Keratinocyte (primary cell): ENCODE measurements around the gene BAIAP3. TPM values are rescaled to one million over a fixed set of nuclear protein-coding genes. Genes with fewer than 3 reads are reported as not detected.
A peak's percentile ranks its signal among the peaks of the same experiment; 100 is the strongest.

Experiments
- DNase-seq: peaks from one replicate; pipeline ENCODE4 v3.0.0-alpha.2; 2011; ENCODE audit warnings: low read depth, missing footprints, low spot score
- FAIRE-seq: peaks from 2 replicates; lab custom pipeline; 2011; peaks lifted over from hg19 to GRCh38; lab: Jason Lieb, UNC
- H2AFZ ChIP-seq: 2 replicates; pipeline ENCODE4 v1.6.0; 2012; ENCODE audit warnings: low read length, control low read depth, inconsistent platforms; ENCODE audit not compliant: control insufficient read depth
- H3K27ac ChIP-seq: 2 replicates; pipeline ENCODE4 v1.5.1; 2011; ENCODE audit warnings: low read length; ENCODE audit not compliant: control insufficient read depth, insufficient read depth
- H3K27me3 ChIP-seq: 3 replicates; pipeline ENCODE4 v1.6.0; 2011; ENCODE audit warnings: low read length; ENCODE audit not compliant: control insufficient read depth, insufficient read depth; ENCODE audit errors: extremely low read depth
- H3K36me3 ChIP-seq, 2 experiments: 2 replicates in 1 of 2; 3 replicates in 1 of 2; pipeline ENCODE4 v1.5.1; 2011; ENCODE audit warnings: low read length in 2 of 2, mild to moderate bottlenecking in 1 of 2; ENCODE audit not compliant: control insufficient read depth in 2 of 2, insufficient read depth in 2 of 2; ENCODE audit errors: extremely low read depth in 1 of 2
- H3K4me1 ChIP-seq: 3 replicates; pipeline ENCODE4 v1.5.1; 2011; ENCODE audit warnings: low read length; ENCODE audit not compliant: control insufficient read depth, insufficient read depth; ENCODE audit errors: extremely low read depth
- H3K4me2 ChIP-seq: 3 replicates; pipeline ENCODE4 v1.6.0; 2011; ENCODE audit warnings: low read depth, low read length; ENCODE audit not compliant: control insufficient read depth, insufficient read depth; ENCODE audit errors: extremely low read depth
- H3K4me3 ChIP-seq, 3 experiments: fragments of 200-600 bp in 1 of 3; sonication (generic) in 1 of 3; 2 replicates in 2 of 3; 3 replicates in 1 of 3; pipeline ENCODE4 v1.5.1; 2011 to 2016; ENCODE audit warnings: low read length in 3 of 3, mild to moderate bottlenecking in 3 of 3, control low read depth in 2 of 3, inconsistent platforms in 1 of 3, low read depth in 1 of 3, mixed read lengths in 1 of 3, mixed run types in 1 of 3, moderate library complexity in 1 of 3; ENCODE audit not compliant: control insufficient read depth in 2 of 3, insufficient read depth in 2 of 3; ENCODE audit errors: extremely low read depth in 1 of 3
- H3K79me2 ChIP-seq: 2 replicates; pipeline ENCODE4 v1.6.0; 2012; ENCODE audit warnings: low read length; ENCODE audit not compliant: control insufficient read depth, insufficient read depth
- H3K9ac ChIP-seq: 3 replicates; pipeline ENCODE4 v1.6.0; 2011; ENCODE audit warnings: low read length; ENCODE audit not compliant: control insufficient read depth, insufficient read depth; ENCODE audit errors: extremely low read depth
- H3K9me1 ChIP-seq: 3 replicates; pipeline ENCODE4 v1.6.0; 2011; ENCODE audit warnings: low read length; ENCODE audit not compliant: control insufficient read depth, insufficient read depth; ENCODE audit errors: extremely low read depth
- H3K9me3 ChIP-seq: 2 replicates; pipeline ENCODE4 v1.5.1; 2012; ENCODE audit warnings: low read depth, low read length; ENCODE audit not compliant: control insufficient read depth
- H4K20me1 ChIP-seq: 3 replicates; pipeline ENCODE4 v1.6.0; 2011; ENCODE audit warnings: low read length; ENCODE audit not compliant: control insufficient read depth, insufficient read depth; ENCODE audit errors: extremely low read depth
- EZH2 ChIP-seq: IDR thresholded peaks from one replicate; pipeline ENCODE4 v1.6.1; 2012; ENCODE audit warnings: inconsistent platforms, mild to moderate bottlenecking, low read length, moderate library complexity
- dilution Hi-C: fragments of 300-500 bp; cut with MboI; formaldehyde crosslinking; loops from one replicate; pipeline ENCODE4 v1.7.0; 2020; ENCODE audit warnings: low sequenced_read_pairs; ENCODE audit not compliant: extremely low pct_ligation_motif_present
- polyA minus RNA-seq, 3 experiments: library from RNA; depleted of rRNA, polyadenylated mRNA; stranded (reverse); fragments of >200 nt; gene quantifications; 1 replicate in 1 of 3; 2 replicates in 1 of 3; 3 replicates in 1 of 3; pipeline ENCODE4 v1.2.3, GENCODE V29; 2011
- polyA plus RNA-seq, 5 experiments: library from polyadenylated mRNA; depleted of rRNA in 3 of 5; stranded (reverse) in 3 of 5; stranded (forward) in 1 of 5; unstranded in 1 of 5; fragments of >200 nt; gene quantifications; 1 replicate in 1 of 5; 2 replicates in 3 of 5; 3 replicates in 1 of 5; pipeline versions ENCODE4 v1.2.1 to v1.2.3, GENCODE V29; 2011 to 2012; ENCODE audit warnings: missing spikeins in 2 of 5, low read depth in 1 of 5, low replicate concordance in 1 of 5
- TF ChIP-seq, protein P1 (sequence below), 3 experiments: IDR thresholded peaks in 1 of 3; conservative IDR thresholded peaks in 1 of 3; optimal IDR thresholded peaks in 1 of 3; 2 replicates in 2 of 3; 3 replicates in 1 of 3; pipeline versions ENCODE3 to v1.5.1; 2011; ENCODE audit warnings: low read length in 3 of 3, mild to moderate bottlenecking in 3 of 3, moderate library complexity in 2 of 3, control low read depth in 1 of 3, inconsistent platforms in 1 of 3; ENCODE audit not compliant: insufficient read depth in 2 of 3; ENCODE audit errors: extremely low read depth in 1 of 3

The BAIAP3 gene, protein sequence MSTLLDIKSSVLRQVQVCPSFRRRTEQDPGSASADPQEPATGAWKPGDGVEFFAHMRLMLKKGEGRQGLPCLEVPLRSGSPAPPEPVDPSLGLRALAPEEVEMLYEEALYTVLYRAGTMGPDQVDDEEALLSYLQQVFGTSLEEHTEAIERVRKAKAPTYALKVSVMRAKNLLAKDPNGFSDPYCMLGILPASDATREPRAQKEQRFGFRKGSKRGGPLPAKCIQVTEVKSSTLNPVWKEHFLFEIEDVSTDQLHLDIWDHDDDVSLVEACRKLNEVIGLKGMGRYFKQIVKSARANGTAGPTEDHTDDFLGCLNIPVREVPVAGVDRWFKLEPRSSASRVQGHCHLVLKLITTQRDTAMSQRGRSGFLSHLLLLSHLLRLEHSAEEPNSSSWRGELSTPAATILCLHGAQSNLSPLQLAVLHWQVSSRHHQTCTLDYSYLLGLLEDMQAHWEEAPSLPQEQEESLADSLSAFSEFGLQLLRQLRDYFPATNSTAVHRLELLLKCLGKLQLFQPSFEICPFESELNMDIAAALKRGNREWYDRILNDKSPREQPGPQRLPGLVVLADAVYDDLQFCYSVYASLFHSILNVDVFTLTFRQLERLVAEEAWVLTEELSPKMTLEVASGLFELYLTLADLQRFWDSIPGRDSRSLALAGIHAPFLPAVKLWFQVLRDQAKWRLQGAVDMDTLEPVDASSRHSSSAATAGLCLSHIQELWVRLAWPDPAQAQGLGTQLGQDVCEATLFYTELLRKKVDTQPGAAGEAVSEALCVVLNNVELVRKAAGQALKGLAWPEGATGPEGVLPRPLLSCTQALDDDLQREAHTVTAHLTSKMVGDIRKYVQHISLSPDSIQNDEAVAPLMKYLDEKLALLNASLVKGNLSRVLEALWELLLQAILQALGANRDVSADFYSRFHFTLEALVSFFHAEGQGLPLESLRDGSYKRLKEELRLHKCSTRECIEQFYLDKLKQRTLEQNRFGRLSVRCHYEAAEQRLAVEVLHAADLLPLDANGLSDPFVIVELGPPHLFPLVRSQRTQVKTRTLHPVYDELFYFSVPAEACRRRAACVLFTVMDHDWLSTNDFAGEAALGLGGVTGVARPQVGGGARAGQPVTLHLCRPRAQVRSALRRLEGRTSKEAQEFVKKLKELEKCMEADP
- 0.09 to 0.10 TPM in 2 of 3 replicates, not detected in the other for polyA plus RNA-seq
- not detected for polyA plus RNA-seq (2011; ENCODE audit: low read depth)
- polyA plus RNA-seq (2011; cell fraction: cytosol; rRNA removed): 0.04 TPM in 1 of 2 replicates, not detected in the other
- polyA plus RNA-seq (2011; cell fraction: nucleus; rRNA removed): 0.06 and 0.36 TPM in 2 replicates
- 0.16 and 0.18 TPM in 2 replicates for polyA plus RNA-seq (2012; ENCODE audit: low replicate concordance)
- polyA minus RNA-seq: not detected in 3 replicates
- not detected for polyA minus RNA-seq (2011; cell fraction: cytosol; rRNA and poly(A)+ RNA removed)
- polyA minus RNA-seq (2011; cell fraction: nucleus; rRNA and poly(A)+ RNA removed): not detected in 2 replicates

DNA sequence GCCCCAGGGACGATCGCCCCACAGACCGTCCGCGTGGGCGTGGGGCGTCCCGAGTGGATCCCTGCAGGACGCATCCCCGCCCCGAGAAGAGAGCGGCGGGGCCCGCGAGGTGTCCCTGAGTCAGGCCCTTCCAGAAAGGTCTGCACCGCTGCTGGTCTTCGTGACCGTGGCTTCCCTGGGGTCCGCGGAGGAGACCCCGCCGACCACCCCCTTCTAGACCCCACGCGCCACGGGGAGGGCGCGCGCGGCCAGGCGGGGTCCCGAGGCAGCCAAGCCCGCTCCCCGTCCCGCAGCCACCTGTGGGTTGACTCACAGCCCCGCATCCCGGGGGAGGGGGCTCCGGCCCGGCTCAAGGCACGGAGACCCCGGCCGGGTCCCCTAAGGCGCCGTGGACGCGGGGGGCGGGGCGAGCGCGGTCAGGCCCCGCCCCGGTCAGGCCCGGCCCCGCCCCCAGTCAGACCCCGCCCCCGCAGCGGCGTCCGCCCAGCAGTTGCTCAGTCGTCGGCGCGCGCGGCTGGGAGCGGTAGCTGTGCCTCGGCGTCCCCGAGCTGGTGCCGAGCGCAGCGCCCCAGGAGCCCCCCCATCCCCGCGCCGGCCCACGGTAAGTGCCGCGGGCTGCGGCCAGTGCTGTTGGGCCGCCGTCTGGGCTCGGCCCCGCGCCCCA, at the start of gene BAIAP3:
BAIAP3 (plus strand) TSS at position 497 of the 664 bp plus-strand sequence. CDS start 4,905 bp downstream, outside the sequence.
- H3K4me1 ChIP-seq: no peaks in the 10 kb centered on the region
- peak; percentile 80 for TF ChIP-seq EZH2
- TF ChIP-seq, protein P1, sequence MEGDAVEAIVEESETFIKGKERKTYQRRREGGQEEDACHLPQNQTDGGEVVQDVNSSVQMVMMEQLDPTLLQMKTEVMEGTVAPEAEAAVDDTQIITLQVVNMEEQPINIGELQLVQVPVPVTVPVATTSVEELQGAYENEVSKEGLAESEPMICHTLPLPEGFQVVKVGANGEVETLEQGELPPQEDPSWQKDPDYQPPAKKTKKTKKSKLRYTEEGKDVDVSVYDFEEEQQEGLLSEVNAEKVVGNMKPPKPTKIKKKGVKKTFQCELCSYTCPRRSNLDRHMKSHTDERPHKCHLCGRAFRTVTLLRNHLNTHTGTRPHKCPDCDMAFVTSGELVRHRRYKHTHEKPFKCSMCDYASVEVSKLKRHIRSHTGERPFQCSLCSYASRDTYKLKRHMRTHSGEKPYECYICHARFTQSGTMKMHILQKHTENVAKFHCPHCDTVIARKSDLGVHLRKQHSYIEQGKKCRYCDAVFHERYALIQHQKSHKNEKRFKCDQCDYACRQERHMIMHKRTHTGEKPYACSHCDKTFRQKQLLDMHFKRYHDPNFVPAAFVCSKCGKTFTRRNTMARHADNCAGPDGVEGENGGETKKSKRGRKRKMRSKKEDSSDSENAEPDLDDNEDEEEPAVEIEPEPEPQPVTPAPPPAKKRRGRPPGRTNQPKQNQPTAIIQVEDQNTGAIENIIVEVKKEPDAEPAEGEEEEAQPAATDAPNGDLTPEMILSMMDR (optimal IDR thresholded peaks at IDR 0.05 in 1 of 3, IDR thresholded peaks at IDR 0.05 in 1 of 3, conservative IDR thresholded peaks at IDR 0.05 in 1 of 3; ENCODE audit: extremely low read depth in 1 of 3, insufficient read depth in 2 of 3, low read length in 3 of 3): no peak
- H3K36me3 ChIP-seq: no peaks in the 10 kb centered on the region
- no peaks in the 10 kb centered on the region for H3K9me1 ChIP-seq
- H4K20me1 ChIP-seq: peaks cover 5% of the 10 kb centered on the region
- no peak within 1 kb of the TSS for H2AFZ ChIP-seq
- no peaks in the 10 kb centered on the region for H3K79me2 ChIP-seq
- H3K9me3 ChIP-seq: no peaks in the 10 kb centered on the region
- H3K4me2 ChIP-seq: peak within 1 kb of the TSS; percentile 27
- H3K4me3 ChIP-seq: no peak within 1 kb of the TSS
- dilution Hi-C loops: no loop called here
- FAIRE-seq (no peak), DNase-seq (no peak)
- H3K27me3 ChIP-seq: peaks cover 66% of the 10 kb centered on the region
- H3K9ac ChIP-seq: no peak within 1 kb of the TSS
- H3K27ac ChIP-seq: no peak within 1 kb of the TSS
